B cell (primary cell): ENCODE measurements around the gene WRAP73.

ENCODE experiments used
- CTCF ChIP-seq: fragments of 200-600 bp; IDR thresholded peaks from one replicate; pipeline ENCODE4 v1.8.0; 2022; ENCODE audit warnings: antibody characterized with exemption, mild to moderate bottlenecking
- EZH2 ChIP-seq: IDR thresholded peaks from 2 replicates; pipeline ENCODE4 v1.6.1; 2012; ENCODE audit warnings: borderline replicate concordance, low read depth, mild to moderate bottlenecking, moderate library complexity, low read length; ENCODE audit not compliant: insufficient read depth, poor library complexity, severe bottlenecking

GRCh38 chr1:3657096-3657475, 7.2 kb upstream of the WRAP73 start:
- no peak for TF ChIP-seq CTCF
- TF ChIP-seq EZH2, result no peak
